Stimulated activated CD8-positive, alpha-beta memory T cell treated with anti-CD3 and anti-CD28 coated beads, Interleukin-4, amount 100 ng/mL, for 48 hours (primary cell): ENCODE measurements around the gene DNTT.

Source experiments
- DNase-seq: peaks from one replicate; pipeline ENCODE4 v3.0.0-alpha.2; 2020

Gene DNTT

GRCh38 chr10:96387161-96387560 is 82.9 kb downstream of the DNTT start:
- no peak for DNase-seq

DNA sequence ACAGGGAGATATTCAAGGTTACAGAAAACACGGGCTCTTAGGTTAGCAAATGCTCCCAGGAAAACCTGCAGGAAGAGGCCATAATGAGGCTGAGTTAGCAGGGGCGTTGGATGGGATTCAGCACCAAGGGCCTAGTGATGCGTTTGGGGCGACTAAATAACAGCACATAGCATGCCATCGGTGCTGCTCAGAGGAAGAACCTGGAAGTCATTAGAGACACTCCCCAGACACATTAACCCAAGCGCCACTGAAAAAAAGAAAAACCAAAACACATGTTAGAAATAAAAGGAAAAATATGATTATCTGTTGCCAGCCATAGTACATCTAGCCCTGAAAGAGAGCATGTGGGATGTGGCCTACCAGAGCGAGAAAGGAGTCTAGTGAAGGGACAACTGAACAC is 83.4 kb downstream of the DNTT start:
- no peak for DNase-seq
